Vagina (tissue), 2 donors: ENCODE data around the gene MRPS22.

Experiments
- CTCF ChIP-seq, 3 experiments: fragments of 450-650 bp in 2 of 3; fragments of 200-600 bp in 1 of 3; sonication (generic) in 1 of 3; IDR thresholded peaks; one replicate each; pipeline ENCODE4 v1.5.1; 2017 to 2019; ENCODE audit warnings: antibody characterized with exemption in 3 of 3, mild to moderate bottlenecking in 2 of 3, moderate library complexity in 2 of 3
- POLR2A ChIP-seq, 2 donors: fragments of 450-650 bp; IDR thresholded peaks; one replicate each; pipeline ENCODE4 v1.6.1; 2017; ENCODE audit warnings: antibody characterized with exemption in 2 of 2, mild to moderate bottlenecking in 2 of 2, moderate library complexity in 2 of 2
- POLR2AphosphoS5 ChIP-seq, 2 donors: sonication (generic); formaldehyde crosslinking; IDR thresholded peaks; one replicate each; pipeline ENCODE4 v1.9.0; 2017; ENCODE audit warnings: antibody characterized with exemption in 2 of 2, mild to moderate bottlenecking in 2 of 2, low read depth in 1 of 2; ENCODE audit not compliant: insufficient read depth in 1 of 2

GRCh38 chr3:139355891-139356290, 12.1 kb downstream of the MRPS22 start:
- TF ChIP-seq CTCF (IDR thresholded peaks at IDR 0.05): no peak
- no peak for TF ChIP-seq POLR2AphosphoS5 (IDR thresholded peaks at IDR 0.05; ENCODE audit: insufficient read depth in 1 of 2, low read depth in 1 of 2)
- no peak for TF ChIP-seq POLR2A (IDR thresholded peaks at IDR 0.05)
